Measurements from ENCODE around the gene P2RY13.
A peak's percentile ranks its signal among the peaks of the same experiment; 100 is the strongest.

P2RY13 gene

GRCh38 chr3:151319628-151320027 is 9.7 kb downstream of the P2RY13 start:
- DNase-seq, result no peak

- DNase-seq, result peak; percentile 48
Measured at GRCh38 chr3:151318991-151319390, 10.4 kb downstream of the P2RY13 start.

- no peak for DNase-seq
Measured at GRCh38 chr3:151318313-151318712, 11.0 kb downstream of the P2RY13 start.

- DNase-seq, result no peak
Measured at GRCh38 chr3:151316267-151316991, 12.9 kb downstream of the P2RY13 start, which contains the start of gene GPR87. Gene GPR87 (minus strand): TSS chr3:151316820. CDS start chr3:151300100, 16,720 bp downstream.

- no peak for DNase-seq
Measured at GRCh38 chr3:151315846-151316245, 13.5 kb downstream of the P2RY13 start.

GRCh38 chr3:151315136-151315535 is 14.2 kb downstream of the P2RY13 start:
- DNase-seq, result no peak

GRCh38 chr3:151314593-151314992 is 14.8 kb downstream of the P2RY13 start:
- DNase-seq, result no peak

- DNase-seq, result no peak
Measured at GRCh38 chr3:151314137-151314536, 15.2 kb downstream of the P2RY13 start.

- DNase-seq, result no peak
Measured at GRCh38 chr3:151312972-151313371, 16.4 kb downstream of the P2RY13 start.

- DNase-seq, result no peak
Measured at GRCh38 chr3:151309566-151309965, 19.8 kb downstream of the P2RY13 start.

- DNase-seq, result no peak
Measured at GRCh38 chr3:151307583-151308488, 21.5 kb downstream of the P2RY13 start.

- DNase-seq, result no peak
Measured at GRCh38 chr3:151307131-151307530, 22.2 kb downstream of the P2RY13 start.

- DNase-seq, result no peak
Measured at GRCh38 chr3:151306168-151306810, 23.1 kb downstream of the P2RY13 start.

- no peak for DNase-seq
Measured at GRCh38 chr3:151305775-151306151, 23.6 kb downstream of the P2RY13 start.

- no peak for DNase-seq
Measured at GRCh38 chr3:151305060-151305774, 24.1 kb downstream of the P2RY13 start.

- no peak for DNase-seq
Measured at GRCh38 chr3:151303751-151304150, 25.6 kb downstream of the P2RY13 start.

- no peak for DNase-seq
Measured at GRCh38 chr3:151301787-151302186, 27.6 kb downstream of the P2RY13 start.

- no peak for DNase-seq
Measured at GRCh38 chr3:151300539-151300938, 28.8 kb downstream of the P2RY13 start.

- DNase-seq, result no peak
Measured at GRCh38 chr3:151299006-151299405, 30.3 kb downstream of the P2RY13 start.

GRCh38 chr3:151297429-151297828 is 31.9 kb downstream of the P2RY13 start:
- no peak for DNase-seq

- DNase-seq, result no peak
Measured at GRCh38 chr3:151296226-151296625, 33.1 kb downstream of the P2RY13 start.

GRCh38 chr3:151293127-151293526 is 36.2 kb downstream of the P2RY13 start:
- DNase-seq, result no peak

GRCh38 chr3:151290673-151291072 is 38.7 kb downstream of the P2RY13 start:
- DNase-seq, result peak; percentile 39

Data from hematopoietic multipotent progenitor cell treated with erythropoietin and hydrocortisone succinate and interleukin-3 and kit ligand, for 4 days (in vitro differentiated cells).